ENCODE results near the gene LRRC4.

The LRRC4 gene

GRCh38 chr7:128053023-128053422 lies 21.8 kb upstream of the LRRC4 start:
- Histone ChIP-seq H3K27me3 (replicated peaks; ENCODE audit: insufficient read depth, low read length) (no peaks in the 10 kb centered on the region), H3K9ac (ENCODE audit: low read length) (no peak overlapping the region), H3K79me2 (ENCODE audit: low read length) (peaks cover 57% of the 10 kb centered on the region), H2AFZ (ENCODE audit: low read length) (no peak overlapping the region), H3K4me3 (ENCODE audit: low read length) (no peak overlapping the region), H4K20me1 (ENCODE audit: insufficient read depth, low read length) (no peaks in the 10 kb centered on the region), H3K27ac (ENCODE audit: low read length) (no peak overlapping the region), H3F3A (ENCODE audit: insufficient read depth, low read length) (no peaks in the 10 kb centered on the region), H3K9me2 (replicated peaks; ENCODE audit: insufficient read depth, low read length) (no peaks in the 10 kb centered on the region), H3K4me1 (ENCODE audit: low read length) (no peaks in the 10 kb centered on the region; the same call in 1 of the 2 replicates), H3K9me3 (replicated peaks; ENCODE audit: insufficient read depth, low read length) (no peaks in the 10 kb centered on the region), H3K4me2 (ENCODE audit: low read depth, low read length) (no peak overlapping the region), H3K36me3 (replicated peaks; ENCODE audit: insufficient read depth, low read length) (no peaks in the 10 kb centered on the region)
- TF ChIP-seq EZH2 (optimal IDR thresholded peaks at IDR 0.05; ENCODE audit: low read depth, low read length) = no peak
- TF ChIP-seq EZH2phosphoT487 (IDR thresholded peaks at IDR 0.05; ENCODE audit: low read length) = no peak
- no peak for TF ChIP-seq CTCF (IDR thresholded peaks at IDR 0.05; ENCODE audit: low read length)
- peak; percentile 24 for DNase-seq

- H3K4me1 ChIP-seq (ENCODE audit: low read length) = no peaks in the 10 kb centered on the region; the same call in 1 of the 2 replicates
- TF ChIP-seq EZH2phosphoT487 (IDR thresholded peaks at IDR 0.05; ENCODE audit: low read length) (no peak), EZH2 (optimal IDR thresholded peaks at IDR 0.05; ENCODE audit: low read depth, low read length) (no peak), CTCF (IDR thresholded peaks at IDR 0.05; ENCODE audit: low read length) (no peak)
- H3F3A ChIP-seq (ENCODE audit: insufficient read depth, low read length) = no peaks in the 10 kb centered on the region
- no peak overlapping the region for H3K4me2 ChIP-seq (ENCODE audit: low read depth, low read length)
- no peaks in the 10 kb centered on the region for H3K9me3 ChIP-seq (replicated peaks; ENCODE audit: insufficient read depth, low read length)
- no peak overlapping the region for H2AFZ ChIP-seq (ENCODE audit: low read length)
- no peaks in the 10 kb centered on the region for H3K36me3 ChIP-seq (replicated peaks; ENCODE audit: insufficient read depth, low read length)
- no peaks in the 10 kb centered on the region for H3K27me3 ChIP-seq (replicated peaks; ENCODE audit: insufficient read depth, low read length)
- no peak overlapping the region for H3K4me3 ChIP-seq (ENCODE audit: low read length)
- H4K20me1 ChIP-seq (ENCODE audit: insufficient read depth, low read length) = no peaks in the 10 kb centered on the region
- DNase-seq = no peak
- H3K27ac ChIP-seq (ENCODE audit: low read length) = no peak overlapping the region
- H3K9ac ChIP-seq (ENCODE audit: low read length) = no peak overlapping the region
- peaks cover 54% of the 10 kb centered on the region for H3K79me2 ChIP-seq (ENCODE audit: low read length)
- no peaks in the 10 kb centered on the region for H3K9me2 ChIP-seq (replicated peaks; ENCODE audit: insufficient read depth, low read length)
Measured at GRCh38 chr7:128052404-128052803, 21.2 kb upstream of the LRRC4 start.

GRCh38 chr7:128045766-128046165 lies 14.5 kb upstream of the LRRC4 start:
- H4K20me1 ChIP-seq (ENCODE audit: insufficient read depth, low read length) = no peaks in the 10 kb centered on the region; the same call in 1 of the 2 replicates
- H3K9me3 ChIP-seq (replicated peaks; ENCODE audit: insufficient read depth, low read length) = no peaks in the 10 kb centered on the region
- H3F3A ChIP-seq (ENCODE audit: insufficient read depth, low read length) = peaks cover 5% of the 10 kb centered on the region; the same call in 1 of the 2 replicates
- no peaks in the 10 kb centered on the region for H3K36me3 ChIP-seq (replicated peaks; ENCODE audit: insufficient read depth, low read length)
- no peaks in the 10 kb centered on the region for H3K27me3 ChIP-seq (replicated peaks; ENCODE audit: insufficient read depth, low read length)
- DNase-seq = no peak
- peaks cover 24% of the 10 kb centered on the region for H3K4me1 ChIP-seq (ENCODE audit: low read length)
- H3K9ac ChIP-seq (ENCODE audit: low read length) = no peak overlapping the region
- H3K79me2 ChIP-seq (ENCODE audit: low read length) = peaks cover 82% of the 10 kb centered on the region
- H3K27ac ChIP-seq (ENCODE audit: low read length) = no peak overlapping the region
- no peak overlapping the region for H2AFZ ChIP-seq (ENCODE audit: low read length)
- no peak overlapping the region for H3K4me2 ChIP-seq (ENCODE audit: low read depth, low read length)
- no peaks in the 10 kb centered on the region for H3K9me2 ChIP-seq (replicated peaks; ENCODE audit: insufficient read depth, low read length)
- TF ChIP-seq EZH2 (optimal IDR thresholded peaks at IDR 0.05; ENCODE audit: low read depth, low read length) (no peak), EZH2phosphoT487 (IDR thresholded peaks at IDR 0.05; ENCODE audit: low read length) (no peak), CTCF (IDR thresholded peaks at IDR 0.05; ENCODE audit: low read length) (no peak)
- H3K4me3 ChIP-seq (ENCODE audit: low read length) = no peak overlapping the region

Measured in MM.1S (cell line).